Measurements from ENCODE around the gene HDGFL2.

- no peak for TF ChIP-seq POLR2AphosphoS5 (IDR thresholded peaks at IDR 0.05; ENCODE audit: low read depth, low read length)
- no peak for TF ChIP-seq POLR2A (IDR thresholded peaks at IDR 0.05; ENCODE audit: low read depth, low read length)
- TF ChIP-seq TAF1 (IDR thresholded peaks at IDR 0.05; ENCODE audit: low read depth, low read length) = no peak
These were observed 45.5 kb downstream of the HDGFL2 start for GRCh38 chr19:4517451-4518057.

Data from GM12891 (cell line).